ENCODE data around the gene PTPRK. TPM values are rescaled to one million over a fixed set of nuclear protein-coding genes. Genes with fewer than 3 reads are reported as not detected.

Gene PTPRK
- total RNA-seq, 1 experiment from 2014 or later: 34.2 TPM

DNA sequence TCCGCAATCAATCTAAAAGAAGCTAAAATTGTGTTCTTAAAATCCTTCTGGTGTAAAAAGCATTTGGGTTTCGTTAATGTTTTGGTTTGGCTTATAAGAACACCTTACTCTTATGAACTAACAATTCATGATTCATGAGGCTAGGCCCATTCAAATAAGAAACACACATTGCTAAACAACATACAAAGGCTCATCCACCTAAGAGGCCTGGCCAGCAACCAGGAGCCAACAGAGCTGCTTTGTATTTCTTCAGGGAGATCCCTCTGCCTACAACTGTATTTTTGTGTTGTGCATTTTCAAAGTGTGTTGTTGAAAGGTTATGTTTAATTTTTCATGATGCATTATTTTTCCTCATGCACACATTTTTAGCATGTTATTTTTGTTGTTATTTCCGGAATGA, 98.6 kb downstream of the PTPRK start:
- Histone ChIP-seq H4K20me1 (ENCODE audit: insufficient read depth) (no peaks in the 10 kb centered on the region), H3K4me2 (ENCODE audit: low read length) (no peak overlapping the region), H3K4me3 (replicated peaks in 1 of 2; ENCODE audit: low read depth in 1 of 2, low read length in 2 of 2) (no peak overlapping the region), H2AFZ (ENCODE audit: low read depth, low read length, poor library complexity, severe bottlenecking) (no peak overlapping the region), H3K36me3 (ENCODE audit: control insufficient read depth in 1 of 2, insufficient read depth in 2 of 2, low read length in 2 of 2) (no peaks in the 10 kb centered on the region), H3K4me1 (ENCODE audit: control insufficient read depth in 1 of 2, insufficient read depth in 2 of 2, low read length in 2 of 2) (no peaks in the 10 kb centered on the region), H3K27me3 (ENCODE audit: insufficient read depth, low read length) (no peaks in the 10 kb centered on the region), H3K79me2 (ENCODE audit: insufficient read depth, low read length) (no peaks in the 10 kb centered on the region), H3K9ac (ENCODE audit: low read length) (no peak overlapping the region), H3K27ac (ENCODE audit: low read depth, low read length) (no peak overlapping the region), H3K9me3 (ENCODE audit: control insufficient read depth in 1 of 2, insufficient read depth in 1 of 2, low read depth in 1 of 2, low read length in 2 of 2) (no peaks in the 10 kb centered on the region), H3K9me2 (ENCODE audit: insufficient read depth) (no peaks in the 10 kb centered on the region)
- POLR2A ChIA-PET: no interaction called here
- DNase-seq (ENCODE audit: low read depth, low spot score): no peak
- no TSS peak for BruUV-seq (replicated peaks)
- RAD21 ChIA-PET (ENCODE audit: low non-redundant PET in 1 of 2, low total read pairs in 2 of 2, uncharacterized antibody in 2 of 2, unreplicated experiment in 2 of 2): no interaction called here
- CTCF ChIA-PET: no interaction called here
- no peak for ATAC-seq
- no peak for TF ChIP-seq EZH2 (IDR thresholded peaks at IDR 0.05)
- no peak for TF ChIP-seq EZH2phosphoT487 (IDR thresholded peaks at IDR 0.05; ENCODE audit: borderline replicate concordance)
- TF ChIP-seq, protein P1, sequence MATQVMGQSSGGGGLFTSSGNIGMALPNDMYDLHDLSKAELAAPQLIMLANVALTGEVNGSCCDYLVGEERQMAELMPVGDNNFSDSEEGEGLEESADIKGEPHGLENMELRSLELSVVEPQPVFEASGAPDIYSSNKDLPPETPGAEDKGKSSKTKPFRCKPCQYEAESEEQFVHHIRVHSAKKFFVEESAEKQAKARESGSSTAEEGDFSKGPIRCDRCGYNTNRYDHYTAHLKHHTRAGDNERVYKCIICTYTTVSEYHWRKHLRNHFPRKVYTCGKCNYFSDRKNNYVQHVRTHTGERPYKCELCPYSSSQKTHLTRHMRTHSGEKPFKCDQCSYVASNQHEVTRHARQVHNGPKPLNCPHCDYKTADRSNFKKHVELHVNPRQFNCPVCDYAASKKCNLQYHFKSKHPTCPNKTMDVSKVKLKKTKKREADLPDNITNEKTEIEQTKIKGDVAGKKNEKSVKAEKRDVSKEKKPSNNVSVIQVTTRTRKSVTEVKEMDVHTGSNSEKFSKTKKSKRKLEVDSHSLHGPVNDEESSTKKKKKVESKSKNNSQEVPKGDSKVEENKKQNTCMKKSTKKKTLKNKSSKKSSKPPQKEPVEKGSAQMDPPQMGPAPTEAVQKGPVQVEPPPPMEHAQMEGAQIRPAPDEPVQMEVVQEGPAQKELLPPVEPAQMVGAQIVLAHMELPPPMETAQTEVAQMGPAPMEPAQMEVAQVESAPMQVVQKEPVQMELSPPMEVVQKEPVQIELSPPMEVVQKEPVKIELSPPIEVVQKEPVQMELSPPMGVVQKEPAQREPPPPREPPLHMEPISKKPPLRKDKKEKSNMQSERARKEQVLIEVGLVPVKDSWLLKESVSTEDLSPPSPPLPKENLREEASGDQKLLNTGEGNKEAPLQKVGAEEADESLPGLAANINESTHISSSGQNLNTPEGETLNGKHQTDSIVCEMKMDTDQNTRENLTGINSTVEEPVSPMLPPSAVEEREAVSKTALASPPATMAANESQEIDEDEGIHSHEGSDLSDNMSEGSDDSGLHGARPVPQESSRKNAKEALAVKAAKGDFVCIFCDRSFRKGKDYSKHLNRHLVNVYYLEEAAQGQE (IDR thresholded peaks at IDR 0.05; ENCODE audit: low read depth): no peak
- no peak for TF ChIP-seq ZNF274 (IDR thresholded peaks at IDR 0.05; ENCODE audit: low read depth, low read length)
- TF ChIP-seq CEBPB (IDR thresholded peaks at IDR 0.05; ENCODE audit: low read depth): no peak
- TF ChIP-seq EGR1 (IDR thresholded peaks at IDR 0.05; ENCODE audit: low read depth): no peak
- no peak for TF ChIP-seq SRF (IDR thresholded peaks at IDR 0.05; ENCODE audit: low read depth)
- intact Hi-C loops (cut with micrococcal nuclease): no loop called here

DNA sequence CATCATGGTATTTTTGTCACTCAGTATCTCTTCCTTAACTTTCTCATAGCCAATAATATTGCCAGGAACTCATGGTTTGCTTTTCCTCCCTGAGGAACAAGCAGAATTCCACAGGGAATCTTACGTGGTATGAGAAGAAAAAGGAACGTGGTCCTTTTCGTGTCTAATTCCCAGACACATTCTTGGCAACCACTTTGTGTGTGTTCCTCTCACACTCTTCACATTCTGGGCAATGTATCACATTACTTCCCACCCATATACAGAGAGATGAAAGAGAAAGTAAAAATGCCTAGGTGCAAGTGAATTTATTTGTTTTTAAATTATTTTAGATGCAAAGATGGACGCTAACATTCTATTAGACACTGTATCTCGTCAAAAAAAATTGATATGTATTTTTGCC, 102.7 kb downstream of the PTPRK start:
- POLR2A ChIA-PET: no interaction called here
- no TSS peak for BruUV-seq (replicated peaks)
- Histone ChIP-seq H3K4me3 (replicated peaks in 1 of 2; ENCODE audit: low read depth in 1 of 2, low read length in 2 of 2) (no peak overlapping the region), H3K27ac (ENCODE audit: low read depth, low read length) (no peak overlapping the region), H4K20me1 (ENCODE audit: insufficient read depth) (no peaks in the 10 kb centered on the region), H3K36me3 (ENCODE audit: control insufficient read depth in 1 of 2, insufficient read depth in 2 of 2, low read length in 2 of 2) (no peaks in the 10 kb centered on the region), H3K27me3 (ENCODE audit: insufficient read depth, low read length) (no peaks in the 10 kb centered on the region), H2AFZ (ENCODE audit: low read depth, low read length, poor library complexity, severe bottlenecking) (no peak overlapping the region), H3K4me1 (ENCODE audit: control insufficient read depth in 1 of 2, insufficient read depth in 2 of 2, low read length in 2 of 2) (no peaks in the 10 kb centered on the region), H3K79me2 (ENCODE audit: insufficient read depth, low read length) (no peaks in the 10 kb centered on the region), H3K4me2 (ENCODE audit: low read length) (no peak overlapping the region), H3K9me3 (ENCODE audit: control insufficient read depth in 1 of 2, insufficient read depth in 1 of 2, low read depth in 1 of 2, low read length in 2 of 2) (no peaks in the 10 kb centered on the region), H3K9me2 (ENCODE audit: insufficient read depth) (no peaks in the 10 kb centered on the region), H3K9ac (ENCODE audit: low read length) (no peak overlapping the region)
- intact Hi-C loops (cut with micrococcal nuclease): no loop called here
- CTCF ChIA-PET: no interaction called here
- DNase-seq (ENCODE audit: low read depth, low spot score) (no peak), ATAC-seq (no peak)
- RAD21 ChIA-PET (ENCODE audit: low non-redundant PET in 1 of 2, low total read pairs in 2 of 2, uncharacterized antibody in 2 of 2, unreplicated experiment in 2 of 2): no interaction called here
- no peak for TF ChIP-seq SP1 (IDR thresholded peaks at IDR 0.05; ENCODE audit: low read depth)
- TF ChIP-seq ZNF274 (IDR thresholded peaks at IDR 0.05; ENCODE audit: low read depth, low read length): no peak
- TF ChIP-seq YY1 (IDR thresholded peaks at IDR 0.05; ENCODE audit: extremely low read depth, insufficient replicate concordance, low read depth, low read length): no peak
- TF ChIP-seq, protein P2, sequence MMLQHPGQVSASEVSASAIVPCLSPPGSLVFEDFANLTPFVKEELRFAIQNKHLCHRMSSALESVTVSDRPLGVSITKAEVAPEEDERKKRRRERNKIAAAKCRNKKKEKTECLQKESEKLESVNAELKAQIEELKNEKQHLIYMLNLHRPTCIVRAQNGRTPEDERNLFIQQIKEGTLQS (IDR thresholded peaks at IDR 0.05): no peak
- TF ChIP-seq ZFX (IDR thresholded peaks at IDR 0.05): no peak
- TF ChIP-seq RAD21 (IDR thresholded peaks at IDR 0.05; ENCODE audit: low read depth): no peak
- TF ChIP-seq FOSL1 (IDR thresholded peaks at IDR 0.05; ENCODE audit: low read depth): no peak
- TF ChIP-seq ELF1 (IDR thresholded peaks at IDR 0.05; ENCODE audit: borderline replicate concordance, low read depth): no peak
- TF ChIP-seq EGR1 (IDR thresholded peaks at IDR 0.05; ENCODE audit: low read depth): no peak
- TF ChIP-seq SIN3A (IDR thresholded peaks at IDR 0.05; ENCODE audit: low read depth): no peak
- TF ChIP-seq, protein P1 (IDR thresholded peaks at IDR 0.05; ENCODE audit: low read depth): no peak
- no peak for TF ChIP-seq EZH2phosphoT487 (IDR thresholded peaks at IDR 0.05; ENCODE audit: borderline replicate concordance)
- no peak for TF ChIP-seq CEBPB (IDR thresholded peaks at IDR 0.05; ENCODE audit: low read depth)
